Fibroblast of skin of left biceps (primary cell): Measurements from ENCODE around the gene RNU4-1.
A peak's percentile ranks its signal among the peaks of the same experiment; 100 is the strongest.
"Not testable (repeated sequence)": the region's sequence is repeated elsewhere in the genome, so short reads cannot be mapped to it uniquely, and the experiment has no call there.

Experiments used
- DNase-seq, 2 experiments: peaks; one replicate each; pipeline ENCODE4 v3.0.0-alpha.2; 2013; ENCODE audit warnings: low read depth in 2 of 2

The RNU4-1 gene

GRCh38 chr12:120292661-120293531 lies at the start of gene RNU4-1:
Gene RNU4-1, minus strand, starts transcription at chr12:120293237.
- peak; percentile 95 to 96 for DNase-seq

- no peak for DNase-seq
Observed at GRCh38 chr12:120342175-120343038, 49.4 kb upstream of the RNU4-1 start.

GRCh38 chr12:120339256-120339655 lies 46.2 kb upstream of the RNU4-1 start:
- no peak for DNase-seq

- no peak for DNase-seq
Observed at GRCh38 chr12:120337730-120338129, 44.7 kb upstream of the RNU4-1 start.

- DNase-seq: not testable (repeated sequence)
Observed at GRCh38 chr12:120336392-120336791, 43.4 kb upstream of the RNU4-1 start.

GRCh38 chr12:120335447-120335846 lies 42.4 kb upstream of the RNU4-1 start:
- DNase-seq: not testable (repeated sequence)

- DNase-seq: no peak
Observed at GRCh38 chr12:120332523-120332922, 39.5 kb upstream of the RNU4-1 start.

GRCh38 chr12:120332041-120332440 lies 39.0 kb upstream of the RNU4-1 start:
- no peak for DNase-seq

- no peak for DNase-seq
Observed at GRCh38 chr12:120331390-120331789, 38.4 kb upstream of the RNU4-1 start.

GRCh38 chr12:120328228-120328627 lies 35.2 kb upstream of the RNU4-1 start:
- DNase-seq: no peak

GRCh38 chr12:120327593-120327992 lies 34.6 kb upstream of the RNU4-1 start, which contains the start of gene PLA2G1B:
Gene PLA2G1B, minus strand, starts transcription at chr12:120327779. Its CDS starts 26 bp downstream, at chr12:120327753.
- no peak for DNase-seq

GRCh38 chr12:120324841-120325417 lies 31.9 kb upstream of the RNU4-1 start:
- DNase-seq: no peak

- no peak for DNase-seq
Observed at GRCh38 chr12:120323772-120324171, 30.7 kb upstream of the RNU4-1 start.

GRCh38 chr12:120321382-120322202 lies 28.6 kb upstream of the RNU4-1 start:
- no peak for DNase-seq

- DNase-seq: peak; percentile 98
Observed at GRCh38 chr12:120317224-120318105, 24.4 kb upstream of the RNU4-1 start.

GRCh38 chr12:120316798-120317223 lies 23.8 kb upstream of the RNU4-1 start:
- DNase-seq: no peak

- no peak for DNase-seq
Observed at GRCh38 chr12:120314220-120314619, 21.2 kb upstream of the RNU4-1 start.

GRCh38 chr12:120301962-120302815 lies 9.2 kb upstream of the RNU4-1 start, which contains the start of gene SIRT4:
Gene SIRT4, plus strand, starts transcription at chr12:120302321. Its CDS starts 1,241 bp downstream, at chr12:120303562.
- peak; percentile 79 to 87 for DNase-seq

- DNase-seq: no peak
Observed at GRCh38 chr12:120292411-120292660, 701 bp downstream of the RNU4-1 start.
